ENCODE results near the gene NPLOC4. TPM values are rescaled to one million over a fixed set of nuclear protein-coding genes. Genes with fewer than 3 reads are reported as not detected.
"Not testable (repeated sequence)": the region's sequence is repeated elsewhere in the genome, so short reads cannot be mapped to it uniquely, and the experiment has no call there.

NPLOC4 gene
- polyA plus RNA-seq, 1 of the 3 experiments (the other 2 are of a cell fraction), result 88.6 TPM

GRCh38 chr17:81675515-81676221 lies 38.8 kb upstream of the NPLOC4 start:
- H4K20me1 ChIP-seq (ENCODE audit: insufficient read depth); H3K9ac ChIP-seq; DNase-seq; H3K9me2 ChIP-seq; H2AFZ ChIP-seq (ENCODE audit: low read depth); H3K4me3 ChIP-seq (ENCODE audit: low read depth in 2 of 2, low read length in 1 of 2); H3K27ac ChIP-seq (ENCODE audit: low read depth in 2 of 2, low read length in 1 of 2); H3K9me3 ChIP-seq; H3K4me2 ChIP-seq; H3K4me1 ChIP-seq (ENCODE audit: control insufficient read depth in 1 of 2, insufficient read depth in 2 of 2, low read depth in 1 of 2, low read length in 1 of 2); H3K27me3 ChIP-seq (ENCODE audit: insufficient read depth): not testable (repeated sequence)
- peaks cover 17 to 46% of the 10 kb centered on the region in 2 experiments for H3K36me3 ChIP-seq (replicated peaks in 1 of 2; ENCODE audit: control insufficient read depth in 1 of 2, insufficient read depth in 2 of 2, low read length in 1 of 2)
- H3K79me2 ChIP-seq (ENCODE audit: insufficient read depth), result peaks cover 40% of the 10 kb centered on the region; the same call in 1 of the 2 replicates
- ChIA-PET POLR2A (interaction anchor here (0.8 to 1.4 kb wide), 4 partner anchors 8 to 46 kb away, joined by 3 to 6 read pairs (median 4); partner anchors contain the start of genes ARL16, CCDC137, HGS and OXLD1), CTCF (interaction anchor here (0.6 to 2.5 kb wide), 17 partner anchors 10 to 225 kb away, joined by 3 to 17 read pairs (median 4); partner anchors contain the start of genes CCDC137, MRPL12, OXLD1 and PDE6G)
- 47% methylated on average over 18 of the region's 18 CpGs for WGBS (ENCODE audit: low lambda C conversion rate)
- peaks cover 30% of the 10 kb centered on the region for H3F3A ChIP-seq (replicated peaks; ENCODE audit: insufficient read depth)
- TF ChIP-seq RAD21 (IDR thresholded peaks at IDR 0.05; ENCODE audit: low read length), result peak; percentile 41; the same call in 1 of the 2 replicates
- TF ChIP-seq CTCF (IDR thresholded peaks at IDR 0.05), result peak; percentile 77

- Histone ChIP-seq H3K27ac (ENCODE audit: low read depth in 2 of 2, low read length in 1 of 2) (no peak overlapping the region), H3K4me2 (no peak overlapping the region), H3K27me3 (ENCODE audit: insufficient read depth) (no peaks in the 10 kb centered on the region), H3F3A (replicated peaks; ENCODE audit: insufficient read depth) (peaks cover 30% of the 10 kb centered on the region), H3K79me2 (ENCODE audit: insufficient read depth) (peaks cover 41% of the 10 kb centered on the region), H2AFZ (ENCODE audit: low read depth) (no peak overlapping the region), H3K9ac (no peak overlapping the region), H3K9me3 (no peaks in the 10 kb centered on the region), H4K20me1 (ENCODE audit: insufficient read depth) (peaks cover 5% of the 10 kb centered on the region; the same call in 1 of the 2 replicates), H3K4me1 (ENCODE audit: control insufficient read depth in 1 of 2, insufficient read depth in 2 of 2, low read depth in 1 of 2, low read length in 1 of 2) (no peaks in the 10 kb centered on the region; a peak in 1 of 4 replicates), H3K36me3 (replicated peaks in 1 of 2; ENCODE audit: control insufficient read depth in 1 of 2, insufficient read depth in 2 of 2, low read length in 1 of 2) (peaks cover 32 to 50% of the 10 kb centered on the region in 2 experiments), H3K9me2 (no peaks in the 10 kb centered on the region), H3K4me3 (ENCODE audit: low read depth in 2 of 2, low read length in 1 of 2) (no peak overlapping the region)
- 85% methylated on average over 14 of the region's 18 CpGs for WGBS (ENCODE audit: low lambda C conversion rate)
- peak; percentile 28 for DNase-seq
- TF ChIP-seq RAD21 (IDR thresholded peaks at IDR 0.05; ENCODE audit: low read length) (no peak), IRF3 (IDR thresholded peaks at IDR 0.05; ENCODE audit: low read depth, low read length) (no peak), FOXM1 (IDR thresholded peaks at IDR 0.05; ENCODE audit: low read depth) (no peak), ZBTB33 (IDR thresholded peaks at IDR 0.05; ENCODE audit: borderline replicate concordance, low read depth) (no peak), PBX3 (IDR thresholded peaks at IDR 0.05) (no peak), POLR2AphosphoS5 (IDR thresholded peaks at IDR 0.05; ENCODE audit: low read depth, low read length) (no peak), JUND (IDR thresholded peaks at IDR 0.05) (no peak), MXI1 (IDR thresholded peaks at IDR 0.05; ENCODE audit: low read depth, low read length) (no peak), EP300 (IDR thresholded peaks at IDR 0.05; ENCODE audit: borderline replicate concordance in 1 of 2, low read depth in 1 of 2, low read length in 1 of 2) (no peak), RFX5 (IDR thresholded peaks at IDR 0.05; ENCODE audit: low read length) (no peak)
- ChIA-PET CTCF (interaction anchor here (1.7 kb wide), 1 partner anchor 72 kb away, joined by 4 read pairs; no protein-coding TSS in a partner anchor), POLR2A (no interaction called here)
Observed at GRCh38 chr17:81673561-81674258, 36.8 kb upstream of the NPLOC4 start.

Data from SK-N-SH (cell line).